ENCODE data around the gene NELL1. TPM values are rescaled to one million over a fixed set of nuclear protein-coding genes. Genes with fewer than 3 reads are reported as not detected.

Gene NELL1
- total and polyA plus RNA-seq, 2 experiments from 2014 or later: 2.1 to 7.7 TPM

DNA sequence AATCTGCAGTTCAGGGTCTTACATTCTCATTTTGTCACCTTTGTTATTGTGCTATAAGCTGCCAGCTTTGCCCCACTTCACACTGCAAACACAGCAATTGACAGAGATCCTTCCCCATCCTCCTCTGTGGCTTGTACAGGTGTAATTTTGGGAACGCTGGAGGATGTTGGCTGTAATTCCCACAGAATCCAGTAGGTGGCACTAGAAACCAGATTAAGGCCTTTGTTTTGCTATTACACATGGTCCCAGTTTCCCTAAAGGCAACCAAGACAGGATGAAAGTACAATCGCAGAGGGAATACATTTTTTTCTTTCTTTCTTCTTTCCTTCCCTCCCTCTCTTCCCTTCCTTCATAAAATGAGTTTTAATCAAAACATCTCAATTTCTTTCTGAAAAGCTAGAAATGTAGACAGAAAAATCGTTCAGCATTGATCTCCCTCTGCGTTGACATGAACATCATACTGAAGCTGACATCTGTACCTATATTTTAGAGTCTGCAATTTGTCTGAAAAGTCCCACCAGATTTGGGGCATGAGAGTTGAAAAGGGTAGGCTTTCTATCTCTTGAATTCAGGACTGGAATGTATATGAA lies 21.3 kb upstream of the NELL1 start:
- Histone ChIP-seq H3K9me3 (ENCODE audit: low read depth) (no peaks in the 10 kb centered on the region), H3K36me3 (no peaks in the 10 kb centered on the region), H3K4me1 (ENCODE audit: low read depth) (no peaks in the 10 kb centered on the region), H3K4me3 (no peak overlapping the region), H3K27me3 (peaks cover 12% of the 10 kb centered on the region), H3K27ac (no peak overlapping the region)
- DNase-seq (ENCODE audit: low read depth in 1 of 2, low spot score in 1 of 2): peak; percentile 63 to 66
- TF ChIP-seq, protein P1, sequence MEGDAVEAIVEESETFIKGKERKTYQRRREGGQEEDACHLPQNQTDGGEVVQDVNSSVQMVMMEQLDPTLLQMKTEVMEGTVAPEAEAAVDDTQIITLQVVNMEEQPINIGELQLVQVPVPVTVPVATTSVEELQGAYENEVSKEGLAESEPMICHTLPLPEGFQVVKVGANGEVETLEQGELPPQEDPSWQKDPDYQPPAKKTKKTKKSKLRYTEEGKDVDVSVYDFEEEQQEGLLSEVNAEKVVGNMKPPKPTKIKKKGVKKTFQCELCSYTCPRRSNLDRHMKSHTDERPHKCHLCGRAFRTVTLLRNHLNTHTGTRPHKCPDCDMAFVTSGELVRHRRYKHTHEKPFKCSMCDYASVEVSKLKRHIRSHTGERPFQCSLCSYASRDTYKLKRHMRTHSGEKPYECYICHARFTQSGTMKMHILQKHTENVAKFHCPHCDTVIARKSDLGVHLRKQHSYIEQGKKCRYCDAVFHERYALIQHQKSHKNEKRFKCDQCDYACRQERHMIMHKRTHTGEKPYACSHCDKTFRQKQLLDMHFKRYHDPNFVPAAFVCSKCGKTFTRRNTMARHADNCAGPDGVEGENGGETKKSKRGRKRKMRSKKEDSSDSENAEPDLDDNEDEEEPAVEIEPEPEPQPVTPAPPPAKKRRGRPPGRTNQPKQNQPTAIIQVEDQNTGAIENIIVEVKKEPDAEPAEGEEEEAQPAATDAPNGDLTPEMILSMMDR (IDR thresholded peaks at IDR 0.05; ENCODE audit: low read depth, low read length): peak; percentile 87

DNA sequence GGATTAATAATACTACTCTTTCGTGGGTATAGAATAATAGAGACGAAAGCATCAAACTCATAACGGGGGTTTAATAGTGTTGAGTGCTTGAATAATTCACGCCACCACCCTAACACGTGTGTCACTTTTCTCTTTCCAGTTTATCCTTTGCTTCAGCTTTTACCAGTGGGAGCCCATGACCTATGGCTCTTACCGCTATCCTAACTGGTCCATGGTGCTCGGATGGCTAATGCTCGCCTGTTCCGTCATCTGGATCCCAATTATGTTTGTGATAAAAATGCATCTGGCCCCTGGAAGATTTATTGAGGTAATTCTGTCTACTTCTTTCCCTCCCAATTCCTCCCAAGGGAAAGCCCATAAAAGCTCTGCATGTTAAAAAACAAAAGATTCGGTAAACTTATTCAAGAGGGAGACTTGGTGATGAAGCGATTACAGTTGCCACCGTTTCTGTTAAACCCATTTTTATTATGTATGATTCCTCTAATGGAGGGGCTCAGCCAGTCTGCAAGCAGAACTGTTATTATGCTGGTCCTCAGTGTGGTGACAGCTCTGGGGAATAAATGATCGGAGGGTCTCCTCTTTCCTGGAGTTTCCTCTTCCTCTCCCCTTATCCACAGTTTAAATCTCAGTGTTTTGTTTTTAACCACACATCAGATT lies 17.1 kb upstream of the NELL1 start:
- H3K27me3 ChIP-seq: peaks cover 28% of the 10 kb centered on the region
- H3K27ac ChIP-seq: no peak overlapping the region
- no peak for DNase-seq (ENCODE audit: low read depth in 1 of 2, low spot score in 1 of 2)
- no peaks in the 10 kb centered on the region for H3K36me3 ChIP-seq
- TF ChIP-seq, protein P1 (IDR thresholded peaks at IDR 0.05; ENCODE audit: low read depth, low read length): no peak
- no peaks in the 10 kb centered on the region for H3K4me1 ChIP-seq (ENCODE audit: low read depth)
- H3K9me3 ChIP-seq (ENCODE audit: low read depth): no peaks in the 10 kb centered on the region
- no peak overlapping the region for H3K4me3 ChIP-seq

DNA sequence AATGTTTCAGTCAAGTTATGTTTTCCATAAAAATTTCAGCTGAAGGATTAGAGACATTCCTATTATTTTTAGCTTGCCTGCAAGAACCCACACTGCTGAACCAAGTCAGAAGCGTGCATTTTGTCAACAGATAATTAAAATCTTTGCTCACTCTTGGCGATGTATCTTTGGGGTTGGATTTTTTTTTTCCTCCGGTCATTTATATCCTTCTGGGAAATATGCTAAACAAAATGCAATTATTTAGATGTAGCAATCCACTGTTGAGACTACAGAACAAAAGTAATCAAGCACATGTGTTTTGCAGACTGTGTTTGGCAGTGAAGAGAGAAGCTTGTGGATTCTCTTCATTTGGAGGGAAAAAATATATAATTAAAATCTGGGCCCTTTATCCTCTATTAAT lies 15.3 kb upstream of the NELL1 start:
- no peaks in the 10 kb centered on the region for H3K36me3 ChIP-seq
- TF ChIP-seq, protein P1 (IDR thresholded peaks at IDR 0.05; ENCODE audit: low read depth, low read length): no peak
- H3K9me3 ChIP-seq (ENCODE audit: low read depth): no peaks in the 10 kb centered on the region
- peaks cover 38% of the 10 kb centered on the region for H3K27me3 ChIP-seq
- H3K4me3 ChIP-seq: no peak overlapping the region
- no peaks in the 10 kb centered on the region for H3K4me1 ChIP-seq (ENCODE audit: low read depth)
- H3K27ac ChIP-seq: no peak overlapping the region
- no peak for DNase-seq (ENCODE audit: low read depth in 1 of 2, low spot score in 1 of 2)

DNA sequence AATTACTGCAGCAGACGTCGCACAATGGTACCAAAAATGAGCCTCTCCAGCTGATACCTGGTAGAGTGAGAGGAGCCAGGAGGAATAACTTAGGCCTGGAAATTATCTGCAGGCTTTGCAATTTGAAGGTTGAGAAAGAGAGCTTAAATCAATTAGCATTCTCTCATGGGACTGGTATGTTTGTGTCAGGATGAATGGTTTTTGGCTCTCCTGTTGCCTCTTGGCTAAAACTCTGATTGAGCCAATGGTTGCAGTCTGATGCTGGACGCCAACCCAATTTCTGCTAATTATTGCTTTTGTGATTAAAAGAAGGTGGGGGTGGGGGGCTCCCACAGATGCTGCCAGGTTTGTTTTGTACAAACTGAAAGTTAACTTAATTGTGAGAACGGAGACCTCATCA lies 12.5 kb upstream of the NELL1 start:
- Histone ChIP-seq H3K27me3 (peaks cover 57% of the 10 kb centered on the region), H3K4me1 (ENCODE audit: low read depth) (no peaks in the 10 kb centered on the region), H3K36me3 (no peaks in the 10 kb centered on the region), H3K4me3 (no peak overlapping the region), H3K27ac (no peak overlapping the region), H3K9me3 (ENCODE audit: low read depth) (no peaks in the 10 kb centered on the region)
- TF ChIP-seq, protein P1 (IDR thresholded peaks at IDR 0.05; ENCODE audit: low read depth, low read length): no peak
- DNase-seq (ENCODE audit: low read depth in 1 of 2, low spot score in 1 of 2): no peak

DNA sequence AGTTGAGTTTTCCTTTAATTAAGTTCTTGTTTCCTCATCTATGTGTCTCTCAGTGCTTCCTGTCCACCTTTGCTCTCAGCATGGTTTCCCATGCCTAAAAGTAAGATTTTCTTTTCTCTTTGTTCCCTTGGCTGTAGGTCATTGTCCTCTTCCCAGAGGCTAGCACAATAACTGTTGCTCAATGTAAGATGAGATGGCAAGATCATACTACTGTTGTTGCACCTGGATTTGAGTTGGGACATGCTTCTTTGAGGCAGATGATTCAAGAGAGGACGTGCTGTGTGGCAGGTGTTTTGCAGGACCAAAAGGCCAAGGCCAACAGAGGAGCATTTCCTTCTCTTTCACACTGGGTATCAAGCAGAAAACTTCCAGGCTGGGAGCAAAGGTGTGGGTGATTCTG lies 11.3 kb upstream of the NELL1 start:
- H3K27me3 ChIP-seq: peaks cover 55% of the 10 kb centered on the region
- no peaks in the 10 kb centered on the region for H3K9me3 ChIP-seq (ENCODE audit: low read depth)
- no peak overlapping the region for H3K27ac ChIP-seq
- no peak for DNase-seq (ENCODE audit: low read depth in 1 of 2, low spot score in 1 of 2)
- no peak overlapping the region for H3K4me3 ChIP-seq
- H3K4me1 ChIP-seq (ENCODE audit: low read depth): no peaks in the 10 kb centered on the region
- no peaks in the 10 kb centered on the region for H3K36me3 ChIP-seq
- TF ChIP-seq, protein P1 (IDR thresholded peaks at IDR 0.05; ENCODE audit: low read depth, low read length): no peak

Measured in cardiac muscle cell (in vitro differentiated cells and primary cell).